ENCODE results near the gene GBP1. TPM values are rescaled to one million over a fixed set of nuclear protein-coding genes. Genes with fewer than 3 reads are reported as not detected.

Gene GBP1
- total and polyA plus RNA-seq, 2 of the 4 experiments (the other 2 are of a cell fraction): 39.3 to 118 TPM

DNA sequence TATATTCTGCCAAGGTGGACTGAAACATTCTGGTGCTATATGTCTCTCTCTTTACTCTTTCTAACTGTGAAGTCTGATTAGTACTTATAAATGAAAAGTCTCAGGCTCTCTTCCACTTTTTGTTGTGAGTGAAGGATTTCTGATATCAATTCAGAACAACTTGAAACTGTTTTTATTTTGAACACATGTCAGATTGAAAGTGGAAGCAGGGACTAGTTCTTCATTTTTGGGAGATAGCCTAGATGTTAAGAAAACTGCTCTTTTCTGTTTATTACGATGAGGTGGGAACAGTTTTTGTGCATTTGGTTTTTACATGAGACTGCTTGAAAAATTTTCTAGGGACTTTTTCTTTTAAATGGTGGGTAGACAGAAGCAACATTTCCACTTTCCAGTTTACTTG is 27.8 kb downstream of the GBP1 start:
- Histone ChIP-seq H2AK9ac (replicated peaks; ENCODE audit: low read depth, low read length, poor library complexity) (no peak overlapping the region), H4K5ac (ENCODE audit: low read depth, low read length) (no peak overlapping the region), H3K9ac (ENCODE audit: low read depth, low read length) (no peak overlapping the region), H2AFZ (replicated peaks; ENCODE audit: low read length, poor library complexity) (no peak overlapping the region), H3K18ac (ENCODE audit: low read depth, low read length) (no peak overlapping the region), H2BK120ac (ENCODE audit: low read depth, low read length) (no peak overlapping the region), H3K23ac (ENCODE audit: low read depth, low read length) (no peak overlapping the region), H2BK15ac (ENCODE audit: low read depth, low read length) (no peak overlapping the region), H3K36me3 (ENCODE audit: control insufficient read depth, insufficient read depth, low read length) (no peaks in the 10 kb centered on the region), H3K14ac (replicated peaks; ENCODE audit: low read depth, low read length) (no peak overlapping the region), H3K9me1 (ENCODE audit: insufficient read depth, low read length) (no peaks in the 10 kb centered on the region), H4K20me1 (ENCODE audit: insufficient read depth, low read length) (no peaks in the 10 kb centered on the region), H4K8ac (ENCODE audit: low read depth in 2 of 2, low read length in 2 of 2) (no peak overlapping the region), H3K4me1 (ENCODE audit: control insufficient read depth, insufficient read depth, low read length) (no peaks in the 10 kb centered on the region), H3K27ac (ENCODE audit: insufficient read depth, low read length) (no peak overlapping the region), H3K56ac (ENCODE audit: extremely low read depth, insufficient read depth, low read length) (no peak overlapping the region), H3K79me1 (ENCODE audit: low read depth in 1 of 2, low read length in 2 of 2) (no peaks in the 10 kb centered on the region), H3K4me2 (ENCODE audit: low read depth, low read length) (no peak overlapping the region), H3K4ac (ENCODE audit: low read depth, low read length) (no peak overlapping the region), H2AK5ac (ENCODE audit: low read depth, low read length) (no peak overlapping the region), H3K27me3 (ENCODE audit: control insufficient read depth, insufficient read depth, low read length) (no peaks in the 10 kb centered on the region), H3K9me3 (ENCODE audit: control insufficient read depth, insufficient read depth, low read length) (no peaks in the 10 kb centered on the region), H4K91ac (ENCODE audit: insufficient read depth, low read depth, low read length) (no peak overlapping the region), H2BK5ac (ENCODE audit: low read depth, low read length, poor library complexity, severe bottlenecking) (no peak overlapping the region), H3K4me3 (ENCODE audit: insufficient read depth, low read depth, low read length) (no peak overlapping the region), H2BK20ac (ENCODE audit: low read depth, low read length) (no peak overlapping the region)
- no CpG with 5 or more reads among the region's 1 CpG for WGBS, 2 experiments (ENCODE audit: extremely low coverage in 2 of 2, insufficient read length in 1 of 2)
- ChIA-PET POLR2A (ENCODE audit: unreplicated experiment) (no interaction called here), CTCF (no interaction called here)
- TF ChIP-seq RCOR1 (IDR thresholded peaks at IDR 0.05; ENCODE audit: insufficient replicate concordance, low read length) (no peak), RFX5 (IDR thresholded peaks at IDR 0.05; ENCODE audit: low read depth, low read length) (no peak), NFE2L2 (IDR thresholded peaks at IDR 0.05; ENCODE audit: low read depth, low read length) (no peak), MXI1 (IDR thresholded peaks at IDR 0.05; ENCODE audit: borderline replicate concordance, low read depth, low read length) (no peak), MAZ (IDR thresholded peaks at IDR 0.05; ENCODE audit: borderline replicate concordance, low read depth, low read length) (no peak), SMC3 (IDR thresholded peaks at IDR 0.05; ENCODE audit: low read depth, low read length) (no peak), CEBPB (IDR thresholded peaks at IDR 0.05; ENCODE audit: low read depth, low read length) (no peak), POLR2A (IDR thresholded peaks at IDR 0.05; ENCODE audit: low read depth, low read length) (no peak), FOS (IDR thresholded peaks at IDR 0.05; ENCODE audit: low read depth, low read length) (no peak), CHD1 (IDR thresholded peaks at IDR 0.05; ENCODE audit: low read depth, low read length) (no peak), BHLHE40 (IDR thresholded peaks at IDR 0.05; ENCODE audit: low read depth, low read length) (no peak)
- TF ChIP-seq, protein P1, sequence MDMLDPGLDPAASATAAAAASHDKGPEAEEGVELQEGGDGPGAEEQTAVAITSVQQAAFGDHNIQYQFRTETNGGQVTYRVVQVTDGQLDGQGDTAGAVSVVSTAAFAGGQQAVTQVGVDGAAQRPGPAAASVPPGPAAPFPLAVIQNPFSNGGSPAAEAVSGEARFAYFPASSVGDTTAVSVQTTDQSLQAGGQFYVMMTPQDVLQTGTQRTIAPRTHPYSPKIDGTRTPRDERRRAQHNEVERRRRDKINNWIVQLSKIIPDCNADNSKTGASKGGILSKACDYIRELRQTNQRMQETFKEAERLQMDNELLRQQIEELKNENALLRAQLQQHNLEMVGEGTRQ (IDR thresholded peaks at IDR 0.05; ENCODE audit: low read depth, low read length): no peak
- intact Hi-C loops (cut with micrococcal nuclease) (no loop called here), dilution Hi-C loops (cut with HindIII; ENCODE audit: low sequenced_read_pairs, unreplicated experiment) (no loop called here), in situ Hi-C loops (cut with MboI; ENCODE audit: low sequenced_read_pairs) (no loop called here)
- no TSS peak for BruUV-seq (replicated peaks)
- ATAC-seq (ENCODE audit: low read depth) (no peak), DNase-seq (no peak)

Data from IMR-90 (cell line).